ENCODE results near the gene FAHD1. TPM values are rescaled to one million over a fixed set of nuclear protein-coding genes. Genes with fewer than 3 reads are reported as not detected.

FAHD1 gene
- total RNA-seq, 1 donor from 2014 or later: 23.1 TPM

GRCh38 chr16:1831186-1832075 is 4.4 kb downstream of the FAHD1 start:
- Mint-ChIP-seq H3K4me1 (ENCODE audit: unreplicated experiment) (peaks cover 14% of the 10 kb centered on the region), H3K27ac (ENCODE audit: unreplicated experiment) (no peak overlapping the region), H3K9me3 (ENCODE audit: unreplicated experiment) (no peaks in the 10 kb centered on the region), H3K4me3 (ENCODE audit: unreplicated experiment) (peak overlapping the region; percentile 8), H3K27me3 (ENCODE audit: unreplicated experiment) (no peaks in the 10 kb centered on the region), H3K36me3 (ENCODE audit: low read depth, unreplicated experiment) (peaks cover 5% of the 10 kb centered on the region)
- no peak for TF ChIP-seq CTCF (IDR thresholded peaks at IDR 0.05; ENCODE audit: unreplicated experiment)
- DNase-seq (ENCODE audit: low spot score): no peak

GRCh38 chr16:1832838-1833454 is 5.9 kb downstream of the FAHD1 start:
- Mint-ChIP-seq H3K27me3 (ENCODE audit: unreplicated experiment) (no peaks in the 10 kb centered on the region), H3K27ac (ENCODE audit: unreplicated experiment) (no peak overlapping the region), H3K36me3 (ENCODE audit: low read depth, unreplicated experiment) (peaks cover 5% of the 10 kb centered on the region), H3K9me3 (ENCODE audit: unreplicated experiment) (no peaks in the 10 kb centered on the region), H3K4me3 (ENCODE audit: unreplicated experiment) (no peak overlapping the region), H3K4me1 (ENCODE audit: unreplicated experiment) (peaks cover 7% of the 10 kb centered on the region)
- no peak for TF ChIP-seq CTCF (IDR thresholded peaks at IDR 0.05; ENCODE audit: unreplicated experiment)
- DNase-seq (ENCODE audit: low spot score): no peak

DNA sequence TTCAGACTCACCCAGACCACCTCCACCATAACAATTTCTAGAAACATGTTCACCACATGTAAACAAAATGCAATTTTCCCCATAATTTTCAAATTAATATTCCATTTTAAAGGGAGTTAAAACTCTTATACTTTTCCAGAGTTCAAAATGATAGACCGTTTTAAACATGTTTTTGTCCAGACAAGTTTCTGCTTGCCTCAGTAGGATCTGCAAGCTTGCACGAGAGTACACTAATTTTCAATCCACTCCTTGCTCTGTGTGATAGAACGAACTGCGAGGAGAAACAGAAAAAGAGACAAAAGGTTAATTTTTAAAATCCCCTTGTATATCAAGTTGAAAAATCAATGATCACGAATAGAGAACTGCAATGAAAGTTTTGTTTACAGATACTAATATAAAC is 7.1 kb downstream of the FAHD1 start:
- Mint-ChIP-seq H3K9me3 (ENCODE audit: unreplicated experiment) (no peaks in the 10 kb centered on the region), H3K27ac (ENCODE audit: unreplicated experiment) (no peak overlapping the region), H3K4me3 (ENCODE audit: unreplicated experiment) (no peak overlapping the region), H3K4me1 (ENCODE audit: unreplicated experiment) (peaks cover 1% of the 10 kb centered on the region), H3K27me3 (ENCODE audit: unreplicated experiment) (no peaks in the 10 kb centered on the region), H3K36me3 (ENCODE audit: low read depth, unreplicated experiment) (peaks cover 5% of the 10 kb centered on the region)
- DNase-seq (ENCODE audit: low spot score): no peak
- no peak for TF ChIP-seq CTCF (IDR thresholded peaks at IDR 0.05; ENCODE audit: unreplicated experiment)

DNA sequence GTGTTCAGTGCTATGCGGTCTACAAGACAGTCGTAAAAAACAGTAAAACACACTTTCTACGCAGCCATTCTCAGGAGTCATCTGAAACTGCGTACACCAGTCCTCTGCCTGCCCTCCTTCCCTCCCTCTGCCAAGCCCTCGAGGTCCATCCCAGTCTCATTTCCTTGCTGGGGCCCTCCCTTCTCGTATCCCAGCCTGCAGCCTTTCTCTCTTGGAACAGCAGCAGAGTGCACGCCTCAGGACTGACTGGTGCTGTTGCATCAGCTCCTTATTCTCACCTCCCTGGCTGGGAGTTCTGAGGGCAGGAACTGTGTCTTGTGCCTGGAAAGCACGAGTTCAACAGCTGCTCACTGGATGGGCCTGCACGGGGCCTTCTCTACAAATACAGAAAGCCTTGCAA is 12.5 kb downstream of the FAHD1 start:
- Mint-ChIP-seq H3K36me3 (ENCODE audit: low read depth, unreplicated experiment) (no peaks in the 10 kb centered on the region), H3K27me3 (ENCODE audit: unreplicated experiment) (no peaks in the 10 kb centered on the region), H3K9me3 (ENCODE audit: unreplicated experiment) (no peaks in the 10 kb centered on the region), H3K4me1 (ENCODE audit: unreplicated experiment) (no peaks in the 10 kb centered on the region), H3K4me3 (ENCODE audit: unreplicated experiment) (no peak overlapping the region), H3K27ac (ENCODE audit: unreplicated experiment) (no peak overlapping the region)
- DNase-seq (ENCODE audit: low spot score): no peak
- TF ChIP-seq CTCF (IDR thresholded peaks at IDR 0.05; ENCODE audit: unreplicated experiment): no peak

GRCh38 chr16:1845985-1846384 is 19.0 kb downstream of the FAHD1 start:
- no peak for DNase-seq (ENCODE audit: low spot score)
- no peaks in the 10 kb centered on the region for H3K27me3 Mint-ChIP-seq (ENCODE audit: unreplicated experiment)
- no peak overlapping the region for H3K4me3 Mint-ChIP-seq (ENCODE audit: unreplicated experiment)
- no peaks in the 10 kb centered on the region for H3K9me3 Mint-ChIP-seq (ENCODE audit: unreplicated experiment)
- H3K27ac Mint-ChIP-seq (ENCODE audit: unreplicated experiment): no peak overlapping the region
- H3K36me3 Mint-ChIP-seq (ENCODE audit: low read depth, unreplicated experiment): no peaks in the 10 kb centered on the region
- no peak for TF ChIP-seq CTCF (IDR thresholded peaks at IDR 0.05; ENCODE audit: unreplicated experiment)
- H3K4me1 Mint-ChIP-seq (ENCODE audit: unreplicated experiment): no peaks in the 10 kb centered on the region
